Adrenal gland (tissue), 5 donors: ENCODE results near the gene HYAL2.

Source experiments
- CTCF ChIP-seq, 6 experiments: fragments of 450-650 bp in 4 of 6; fragments of 200-600 bp in 2 of 6; sonication (generic) in 1 of 6; IDR thresholded peaks; 1 replicate in 5 of 6; 2 replicates in 1 of 6; pipeline versions ENCODE4 v1.5.1 to v1.8.0; 2016 to 2021; ENCODE audit warnings: antibody characterized with exemption in 6 of 6, mild to moderate bottlenecking in 2 of 6, moderate library complexity in 1 of 6
- POLR2A ChIP-seq, 2 donors: fragments of 450-650 bp; IDR thresholded peaks; one replicate each; pipeline ENCODE4 v1.6.1; 2017; ENCODE audit warnings: antibody characterized with exemption in 2 of 2, mild to moderate bottlenecking in 2 of 2, moderate library complexity in 1 of 2
- donor health status: DM: no; HTN: no; CAD: no.

GRCh38 chr3:50300681-50301254, 21.8 kb downstream of the HYAL2 start:
- TF ChIP-seq CTCF (IDR thresholded peaks at IDR 0.05), result no peak
- no peak for TF ChIP-seq POLR2A (IDR thresholded peaks at IDR 0.05)
